ENCODE results near the gene ANO4.
"Not testable (repeated sequence)": the region's sequence is repeated elsewhere in the genome, so short reads cannot be mapped to it uniquely, and the experiment has no call there.

The ANO4 gene

DNA sequence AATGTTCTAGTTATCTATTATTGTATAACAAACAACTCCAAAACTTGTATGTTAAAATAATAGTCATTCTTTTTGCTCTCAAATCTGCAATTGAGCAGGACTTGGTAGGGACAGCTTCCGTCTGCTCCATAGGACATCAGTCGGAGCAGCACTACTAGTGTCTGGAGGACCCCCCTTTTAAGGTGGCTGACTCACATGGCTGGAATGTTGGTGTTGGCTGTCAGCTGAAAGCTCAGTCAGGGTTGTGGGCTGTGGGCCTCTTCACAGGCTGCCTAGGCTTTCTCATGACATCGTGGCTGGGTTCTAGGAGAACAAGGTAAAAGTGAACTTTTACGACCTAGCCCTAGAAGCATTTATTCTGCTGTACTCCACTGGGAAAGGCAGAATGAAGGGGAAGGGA, 160.6 kb downstream of the ANO4 start:
- DNase-seq: no peak

DNA sequence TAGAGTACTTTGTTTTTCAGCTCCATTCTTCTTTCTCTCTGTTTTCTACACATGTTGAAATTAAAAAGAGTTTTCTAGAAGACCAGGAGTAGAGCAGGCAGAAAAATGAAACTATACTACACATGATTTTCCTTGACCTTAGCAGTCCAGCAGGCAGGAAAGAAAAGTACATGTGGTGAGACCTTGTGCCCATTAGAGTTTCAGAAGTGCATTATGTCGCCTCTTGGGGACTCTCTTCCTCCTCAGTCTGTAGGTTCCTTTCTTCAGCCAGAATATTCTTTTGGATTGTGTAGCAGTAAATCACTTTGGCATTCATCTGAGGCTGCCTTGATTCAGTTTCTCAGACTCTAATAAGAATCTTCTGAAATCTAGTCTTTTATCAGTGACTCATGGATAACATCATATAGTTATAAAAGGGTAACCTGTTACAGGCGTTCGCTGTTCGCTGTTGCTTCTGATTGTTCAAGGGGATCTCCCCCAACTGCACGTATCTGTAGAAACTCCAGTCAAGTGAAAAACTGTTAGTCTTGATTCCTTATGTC, 161.8 kb downstream of the ANO4 start:
- no peak for DNase-seq

DNA sequence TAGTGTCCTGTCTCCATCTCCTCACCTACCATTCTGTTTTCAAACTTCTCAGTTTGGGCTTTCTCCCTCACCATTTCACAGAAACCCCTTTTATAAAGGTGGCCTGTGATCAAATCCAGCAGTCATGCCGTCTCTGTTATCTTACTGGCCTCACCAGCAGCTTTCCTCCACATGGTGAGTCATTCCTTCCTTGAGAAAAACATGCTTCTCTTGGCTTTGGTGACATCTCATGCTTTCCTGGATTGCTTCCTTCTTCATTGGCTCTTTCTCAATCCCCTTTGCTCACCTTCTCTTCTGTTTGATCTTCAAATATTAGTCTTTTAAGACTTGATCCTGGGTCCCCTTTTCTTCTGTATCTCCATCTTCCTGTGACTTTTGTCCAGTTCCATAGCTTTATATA, 164.9 kb downstream of the ANO4 start:
- no peak for DNase-seq

DNA sequence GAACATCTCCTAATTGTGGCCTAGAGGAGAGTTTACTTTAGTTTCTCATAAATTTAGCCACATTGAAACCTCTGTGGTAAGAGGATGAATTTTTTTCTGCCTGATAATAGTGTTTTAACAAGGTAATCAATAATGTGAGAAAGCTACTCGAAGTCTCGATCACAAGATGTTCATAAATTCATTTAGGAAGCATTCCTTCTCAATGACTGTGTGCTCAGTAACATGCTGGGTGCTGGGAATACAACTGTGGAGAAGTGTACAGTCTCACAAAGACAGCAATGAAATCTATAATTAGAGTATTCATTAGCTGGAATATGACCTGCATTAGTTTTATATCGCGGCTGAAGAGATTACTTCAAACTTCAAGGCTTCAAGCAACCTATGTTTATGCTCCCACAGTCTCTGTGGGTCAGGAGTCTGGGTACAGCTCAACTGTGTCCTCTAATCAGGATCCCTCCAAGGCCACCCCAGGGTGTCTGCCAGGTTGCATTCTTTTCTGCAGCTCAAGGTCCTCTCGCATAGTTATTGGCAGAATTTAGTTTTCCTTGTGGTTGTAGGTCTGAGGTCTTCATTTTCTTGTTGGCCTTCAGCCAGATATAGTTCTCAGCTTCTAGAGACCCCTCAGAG, 167.6 kb downstream of the ANO4 start:
- no peak for DNase-seq

DNA sequence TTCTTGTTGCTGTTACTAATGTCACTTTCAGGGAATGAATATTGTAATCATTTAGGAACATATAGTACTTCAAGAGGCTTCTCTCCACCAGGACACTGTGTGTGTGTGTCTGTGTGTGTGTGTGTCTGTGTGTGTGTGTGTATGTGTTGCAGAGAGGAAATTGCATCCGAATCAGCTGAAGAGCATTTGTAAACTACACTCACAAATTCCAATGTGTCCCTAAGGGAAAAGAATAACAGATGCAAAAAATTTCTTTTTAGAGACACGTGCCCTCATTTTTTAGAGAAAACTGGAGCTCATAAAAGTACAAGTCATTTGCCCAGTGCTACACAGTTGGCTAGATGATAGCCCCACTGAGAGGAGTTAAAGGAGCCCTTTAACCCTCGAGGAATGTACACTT, 168.8 kb downstream of the ANO4 start:
- DNase-seq: no peak

DNA sequence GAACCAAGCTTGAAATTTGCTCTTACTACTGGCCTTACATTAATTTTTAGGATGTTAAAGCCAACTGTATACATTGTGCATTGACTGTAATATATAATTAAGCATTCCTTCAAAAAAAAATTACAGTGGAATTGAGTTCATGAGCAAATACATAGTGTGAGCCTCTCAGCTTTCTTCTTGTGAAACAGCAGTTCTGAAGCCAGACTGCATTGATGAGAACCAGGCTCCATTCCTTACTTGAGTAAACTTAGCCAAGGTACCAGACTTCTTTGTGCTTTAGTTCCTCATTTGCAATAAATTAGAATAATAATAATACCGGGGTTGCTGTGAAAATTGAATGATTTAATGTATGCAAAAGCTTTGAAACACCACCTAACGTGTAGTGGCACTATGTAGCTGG, 169.5 kb downstream of the ANO4 start:
- no peak for DNase-seq

DNA sequence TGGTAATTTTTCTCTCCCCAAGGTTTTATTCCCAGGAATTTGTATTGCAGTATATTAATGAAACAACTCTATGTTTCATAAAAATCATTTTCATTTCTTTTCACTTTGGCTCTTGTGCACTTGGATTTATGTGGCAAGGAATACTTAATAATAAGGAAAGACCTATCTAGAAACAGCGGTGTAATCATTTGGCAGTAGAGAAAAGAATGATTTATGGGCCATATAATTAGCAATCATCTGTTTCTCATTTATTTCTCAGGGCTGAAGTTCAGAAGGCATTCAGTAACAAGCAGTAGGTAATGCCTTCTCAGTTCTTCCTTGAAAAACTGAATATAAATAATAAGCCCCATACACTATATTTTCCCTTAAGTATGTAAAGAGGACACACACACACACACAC, 172.6 kb downstream of the ANO4 start:
- no peak for DNase-seq

DNA sequence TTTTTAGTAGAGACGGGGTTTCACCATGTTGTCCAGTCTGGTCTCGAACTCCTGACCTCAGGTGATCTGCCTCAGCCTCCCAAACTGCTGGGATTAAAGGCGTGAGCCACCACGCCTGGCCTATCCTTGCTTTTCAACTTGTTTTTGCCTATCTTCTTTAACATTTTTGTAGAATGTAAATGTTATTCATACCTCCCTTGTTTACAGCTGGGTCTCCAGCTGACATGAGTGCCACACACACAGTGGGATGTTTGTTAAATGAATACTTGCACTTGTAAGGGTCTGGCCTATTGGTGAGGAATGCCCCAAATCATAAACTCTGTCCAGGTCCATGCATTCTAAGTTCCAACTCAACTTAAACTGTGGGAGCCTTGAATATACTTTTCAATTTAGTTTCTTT, 176.3 kb downstream of the ANO4 start:
- DNase-seq: no peak

DNA sequence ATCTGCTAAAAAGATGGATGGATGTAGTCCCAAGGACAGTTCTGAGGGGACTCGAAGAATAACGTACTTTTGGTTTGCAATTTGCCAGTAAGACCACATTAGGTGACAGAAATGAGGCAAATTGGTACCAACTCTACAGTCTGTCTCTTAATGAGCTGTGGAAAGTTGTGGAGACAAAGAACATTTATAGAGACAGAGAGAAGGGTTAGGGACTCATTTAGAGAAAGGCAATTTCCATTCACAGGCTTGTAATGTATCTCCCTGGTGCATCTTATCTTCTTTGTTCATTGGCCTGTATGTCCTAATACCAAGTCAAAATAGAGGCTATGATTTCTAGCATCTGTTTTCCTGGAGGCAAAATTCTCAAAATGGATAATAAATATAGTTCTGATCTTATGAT, 177.5 kb downstream of the ANO4 start:
- DNase-seq: no peak

DNA sequence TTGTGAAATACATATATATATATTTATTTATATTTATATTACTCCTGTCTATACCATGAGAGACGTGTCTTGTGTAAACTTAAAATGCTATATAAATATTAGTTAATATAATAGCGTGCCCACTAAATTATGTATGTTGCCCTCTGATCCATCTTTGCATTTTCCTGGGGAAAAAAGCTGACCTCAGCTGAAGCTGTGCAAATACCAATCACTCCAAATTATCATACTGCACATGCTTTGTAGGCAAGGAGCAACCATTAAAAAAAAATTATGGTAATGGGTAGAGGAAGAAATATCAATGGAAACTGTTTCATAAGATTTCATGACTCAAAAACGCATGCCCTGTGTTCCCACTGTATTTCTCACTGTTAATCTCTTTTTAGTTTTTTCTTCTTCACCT, 179.8 kb downstream of the ANO4 start:
- DNase-seq: no peak

DNA sequence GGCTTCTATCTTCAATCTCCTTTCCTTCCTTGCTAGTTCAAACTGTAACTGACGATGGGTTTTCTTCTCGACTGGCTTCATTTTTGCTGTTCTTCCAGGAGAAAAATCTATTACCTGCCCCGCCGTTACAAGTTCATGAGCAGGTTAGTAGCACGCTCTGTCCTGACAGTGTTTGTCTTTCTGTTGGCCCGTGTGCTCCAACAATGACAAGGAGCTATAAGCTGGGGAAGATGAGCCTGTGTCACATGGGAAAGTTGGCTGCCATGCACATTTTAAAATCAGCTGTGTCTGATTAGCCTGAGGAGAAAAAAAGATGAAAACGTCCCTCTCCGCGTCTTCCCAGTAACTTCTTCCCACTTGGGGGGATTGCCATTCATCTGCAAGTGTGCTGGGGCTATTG, 180.2 kb downstream of the ANO4 start:
- no peak for DNase-seq

DNA sequence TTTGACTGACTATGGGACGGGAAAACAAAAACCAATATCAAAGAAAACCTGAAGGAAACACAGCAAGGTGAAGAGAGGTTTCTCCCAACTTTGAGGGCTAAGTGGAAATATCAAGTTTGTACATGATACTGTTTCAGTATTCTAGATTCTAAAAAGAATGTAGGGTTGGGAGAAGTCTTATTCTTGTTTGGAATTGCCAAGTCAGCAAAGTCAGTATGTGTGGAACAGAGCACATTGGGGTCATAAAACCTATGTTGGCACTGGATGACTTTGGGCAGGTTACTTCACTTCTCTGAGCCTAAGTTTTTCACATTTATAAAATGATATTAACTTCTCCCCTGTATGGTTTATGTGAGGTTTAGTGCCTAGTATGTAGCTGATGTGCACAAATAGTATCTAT, 182.2 kb downstream of the ANO4 start:
- DNase-seq: no peak

DNA sequence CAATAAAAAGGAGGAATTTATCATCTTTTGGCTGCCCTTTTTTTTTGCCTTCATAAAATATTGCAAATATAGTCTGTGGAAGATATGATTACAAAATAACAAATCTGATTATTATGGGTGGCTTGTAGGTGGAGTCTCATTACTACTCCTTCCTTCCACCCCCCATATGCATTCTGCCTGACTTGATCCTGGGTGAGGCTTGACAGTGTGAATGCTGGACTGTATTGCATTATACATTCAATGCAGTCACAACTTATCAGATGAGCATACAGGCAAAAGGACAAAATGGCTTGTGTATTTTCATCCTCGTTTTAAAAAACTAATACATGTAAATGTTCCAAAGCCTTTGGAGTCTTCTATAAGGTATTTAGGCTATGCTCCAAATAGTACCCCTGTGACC, 186.3 kb downstream of the ANO4 start:
- no peak for DNase-seq

DNA sequence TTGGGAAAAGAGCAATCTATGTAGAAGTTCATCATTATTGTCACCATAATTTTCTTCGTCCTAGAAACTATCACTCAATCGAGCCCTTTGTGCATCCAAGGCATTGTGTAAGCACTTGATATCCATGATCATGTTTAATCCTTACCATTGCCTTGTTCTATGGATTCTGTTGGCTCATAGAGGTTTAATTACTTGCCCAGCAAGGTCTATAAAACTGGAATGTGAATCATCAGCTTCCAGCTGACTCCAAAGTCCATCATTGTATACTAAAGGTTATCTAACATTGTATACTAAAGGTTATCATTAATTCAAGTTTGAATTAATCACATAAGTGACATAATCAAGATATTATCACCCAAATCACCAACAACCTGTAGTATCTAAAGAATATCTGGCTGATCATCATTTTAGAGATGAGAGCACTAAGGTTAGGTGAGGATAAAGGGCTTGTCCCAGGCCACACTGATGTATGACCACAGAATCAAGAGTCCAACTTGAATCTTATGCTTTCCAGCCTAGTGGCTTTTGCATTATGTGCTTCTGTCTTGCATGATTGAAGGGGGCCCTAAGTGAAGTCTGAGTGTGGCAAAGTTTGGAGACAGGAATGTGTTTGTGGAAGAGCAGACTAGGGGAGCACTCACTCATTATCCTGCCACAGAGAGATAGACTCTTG, 188.1 kb downstream of the ANO4 start:
- DNase-seq: no peak

DNA sequence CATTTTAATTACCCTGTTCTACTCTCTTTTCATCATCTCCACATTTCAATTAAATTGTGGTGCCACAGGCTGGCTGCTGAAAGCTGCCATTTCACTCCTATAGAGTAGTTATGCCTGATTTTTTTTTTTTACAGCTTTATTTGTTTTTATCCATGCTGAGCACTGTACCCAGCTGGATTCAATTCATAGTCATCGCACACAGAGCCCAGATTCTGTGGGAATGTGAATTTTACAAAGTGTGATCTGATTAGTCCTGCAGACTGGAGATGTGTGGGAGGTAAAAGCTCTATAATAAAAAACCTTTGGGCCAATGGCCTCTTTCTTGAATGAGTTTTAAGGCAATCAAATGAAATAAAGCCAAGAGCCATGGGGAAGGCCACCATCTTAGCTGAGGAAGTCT, 190.2 kb downstream of the ANO4 start:
- DNase-seq: no peak

DNA sequence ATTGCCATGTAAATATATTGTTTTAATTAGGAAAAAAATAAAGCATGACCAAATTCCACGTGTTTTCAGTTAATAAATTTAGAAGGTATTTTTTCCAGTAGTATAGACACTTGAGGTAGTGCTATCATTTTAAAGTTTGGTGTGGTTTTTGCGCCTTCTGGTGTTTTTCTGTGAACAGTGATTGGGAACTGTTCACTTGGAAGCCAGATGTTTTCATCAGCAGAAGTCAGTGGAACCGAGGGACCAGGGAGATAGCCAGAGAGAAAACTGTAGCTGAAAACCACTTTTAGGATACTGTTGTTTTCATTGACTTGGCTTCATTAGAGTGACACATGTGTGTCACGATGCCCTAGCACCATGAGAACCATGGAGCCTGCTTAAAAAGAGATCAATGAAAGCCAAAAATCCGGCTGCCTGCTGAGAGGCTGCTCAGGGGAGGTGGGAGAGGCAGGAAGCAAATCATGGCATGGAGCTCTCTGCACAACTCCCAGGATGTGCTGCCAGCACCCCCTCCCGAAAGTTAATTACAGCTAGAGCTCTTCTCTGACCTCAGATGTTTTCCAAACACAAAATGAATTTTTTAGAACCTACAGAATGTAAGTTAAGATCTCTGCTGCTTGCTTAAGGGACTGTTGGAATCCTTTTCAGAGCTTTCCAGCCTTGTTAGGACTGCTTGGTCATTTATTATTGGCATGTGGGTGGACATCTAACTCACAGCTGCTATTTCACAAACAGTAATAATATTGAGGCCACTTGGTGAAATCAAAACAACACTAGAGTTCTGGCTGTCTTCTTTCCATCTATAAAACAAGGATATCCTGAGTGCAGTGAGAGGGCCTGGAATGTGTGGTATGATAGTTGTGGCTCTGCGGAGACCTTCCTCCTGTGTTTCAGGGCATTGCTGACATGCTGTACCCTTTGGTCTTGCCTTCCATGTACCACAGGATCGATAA, 192.3 kb downstream of the ANO4 start:
- no peak for DNase-seq

DNA sequence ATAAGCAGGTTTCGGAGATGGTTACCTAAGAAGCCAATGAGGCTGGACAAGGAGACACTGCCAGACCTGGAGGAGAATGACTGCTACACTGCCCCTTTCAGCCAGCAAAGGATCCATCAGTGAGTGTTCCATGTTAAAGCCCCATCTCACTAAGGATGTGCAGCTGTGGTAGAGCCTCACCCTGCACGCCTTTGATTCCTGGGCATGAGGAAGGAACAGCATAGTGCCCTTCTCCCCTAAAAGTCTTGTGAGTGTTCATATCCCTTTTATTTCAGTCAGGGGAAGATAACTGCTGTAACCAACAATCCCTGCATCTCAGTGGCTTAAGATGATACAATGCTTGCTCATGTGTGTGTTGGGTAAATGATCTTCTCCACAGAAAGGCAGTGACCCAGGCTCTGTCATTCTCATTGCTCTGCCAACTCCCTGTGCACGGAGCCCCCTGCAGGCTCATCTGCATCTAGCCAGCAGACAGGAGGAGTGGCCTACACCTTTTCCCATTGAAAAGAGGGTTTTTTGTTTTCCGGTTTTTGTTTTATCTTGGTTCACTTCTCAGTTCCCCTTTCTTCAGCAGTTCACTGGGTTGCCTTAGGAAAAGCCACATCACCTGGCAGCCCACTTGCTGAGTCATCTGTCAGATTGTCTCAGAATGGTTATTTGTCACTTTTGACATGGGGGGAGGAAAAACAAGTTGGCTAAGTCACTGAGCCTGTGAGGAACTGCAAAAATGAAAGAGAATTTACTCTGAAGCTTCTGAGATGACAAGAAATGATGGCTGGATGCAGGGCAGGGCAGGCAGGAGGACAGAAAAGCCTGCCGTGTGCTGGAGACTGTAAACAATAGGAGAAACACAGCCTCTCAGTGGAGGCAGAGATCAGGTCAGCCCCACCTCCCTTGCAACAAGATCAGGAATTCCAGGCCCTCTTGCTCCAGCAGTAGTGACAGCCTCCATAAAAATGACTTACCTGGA, 193.3 kb downstream of the ANO4 start:
- DNase-seq: no peak

DNA sequence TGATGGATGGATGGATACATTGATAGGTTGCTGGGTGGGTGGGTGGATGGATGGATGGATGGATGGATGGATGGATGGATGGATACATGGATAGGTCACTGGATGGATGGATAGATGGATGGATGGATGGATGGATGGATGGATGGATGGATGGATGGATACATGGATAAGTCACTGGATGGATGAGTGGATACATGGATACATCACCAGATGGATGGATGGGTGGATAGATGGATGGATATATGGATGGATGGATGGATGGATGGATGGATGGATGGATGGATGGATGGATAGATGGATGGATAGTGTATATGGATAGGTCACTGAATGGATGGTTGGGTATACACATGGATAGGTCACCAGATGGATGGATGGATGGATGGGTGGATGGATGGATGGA, 194.9 kb downstream of the ANO4 start:
- not testable (repeated sequence) for DNase-seq

DNA sequence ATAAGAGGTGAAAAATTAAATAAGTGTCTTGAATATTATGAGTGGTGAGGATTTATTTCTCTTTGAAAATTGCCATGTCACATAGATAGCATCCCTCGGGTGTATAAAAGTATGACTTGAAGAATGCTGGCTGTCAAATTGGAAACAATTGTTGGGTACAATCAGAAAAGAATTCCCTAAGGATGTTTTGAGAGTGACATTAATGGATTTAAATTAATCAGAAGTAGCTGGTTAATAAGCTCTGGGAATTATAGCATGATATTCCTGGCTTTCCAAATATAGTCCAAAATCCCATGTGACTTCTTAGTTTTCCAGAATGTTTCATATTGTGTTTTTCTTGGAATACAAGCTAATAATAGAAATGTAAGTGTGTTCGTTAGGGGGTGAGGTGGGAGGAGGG, 196.5 kb downstream of the ANO4 start:
- no peak for DNase-seq

DNA sequence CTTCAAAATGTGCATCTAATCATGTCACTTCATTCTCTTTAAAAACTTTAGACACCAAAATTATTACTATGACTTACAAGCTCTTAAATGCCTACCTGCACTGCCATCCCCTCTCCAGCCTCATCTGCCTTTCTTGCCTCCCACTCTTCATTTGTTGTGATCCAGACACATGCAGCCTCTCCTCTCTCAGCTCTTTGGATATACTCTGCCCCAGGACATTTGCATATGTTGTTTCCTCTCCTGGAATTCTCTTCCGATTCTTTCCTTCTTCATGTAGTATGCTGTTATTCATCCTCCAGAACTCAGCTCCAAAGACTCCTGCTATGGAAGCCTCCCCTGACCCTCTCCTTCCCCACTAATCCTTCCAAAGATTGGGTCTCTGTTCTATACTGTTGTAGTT, 197.6 kb downstream of the ANO4 start:
- no peak for DNase-seq

DNA sequence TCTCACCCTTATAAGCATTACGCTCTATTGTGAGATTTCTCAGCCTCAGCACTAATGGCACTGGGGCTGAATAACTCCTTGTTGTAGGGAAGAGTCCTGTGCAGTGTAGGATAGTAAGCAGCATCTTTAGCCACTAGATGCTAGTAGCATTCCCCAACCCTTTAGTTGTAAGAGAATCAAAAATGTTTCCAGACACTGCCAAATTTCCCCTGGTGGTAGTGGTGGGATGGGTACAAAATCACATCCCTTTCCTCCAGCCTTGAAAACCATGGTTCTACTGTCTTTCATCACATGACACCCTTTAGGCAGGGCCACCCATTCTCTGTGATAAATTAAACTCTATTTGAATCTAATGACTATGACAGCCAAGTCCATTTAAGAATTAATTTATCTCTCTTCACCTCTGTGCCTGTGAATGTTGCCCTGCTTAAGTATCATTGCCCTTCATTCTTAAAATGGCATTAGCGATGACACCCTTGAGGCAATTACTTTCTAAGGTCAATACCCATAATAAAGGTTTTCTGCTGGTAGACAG, 199.4 kb downstream of the ANO4 start:
- no peak for DNase-seq

DNA sequence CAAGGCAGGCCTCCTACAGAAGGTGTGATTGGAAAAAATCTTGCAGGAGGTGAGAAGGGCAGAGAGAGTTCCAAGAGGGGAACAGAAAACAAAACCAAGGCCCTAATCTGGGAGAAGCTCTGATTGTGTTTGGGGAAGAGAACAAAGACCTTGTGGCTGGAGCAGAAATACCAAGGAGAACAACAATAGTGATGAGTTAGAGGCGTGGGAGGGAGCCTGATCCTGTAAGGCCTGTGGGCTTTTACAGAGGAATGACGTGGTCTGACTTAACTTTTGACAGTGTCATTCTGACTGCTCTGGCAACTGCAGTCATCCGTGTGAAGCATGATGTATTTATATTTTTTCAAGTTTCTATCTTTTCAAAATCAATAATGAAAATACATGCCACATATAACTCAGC, 200.6 kb downstream of the ANO4 start:
- DNase-seq: no peak
